Myocyte (in vitro differentiated cells): ENCODE measurements around the gene TPST1. TPM values are rescaled to one million over a fixed set of nuclear protein-coding genes. Genes with fewer than 3 reads are reported as not detected.
"Not testable (repeated sequence)": the region's sequence is repeated elsewhere in the genome, so short reads cannot be mapped to it uniquely, and the experiment has no call there.

ENCODE experiments used
- DNase-seq: peaks from one replicate; pipeline ENCODE4 v3.0.0-alpha.2; 2012; ENCODE audit warnings: low read depth
- total RNA-seq: library from RNA; depleted of rRNA; stranded (reverse); fragments of >200 nt; gene quantifications from 2 replicates; pipeline ENCODE4 v1.2.3, GENCODE V29; 2014

TPST1 gene
- total RNA-seq, 1 donor from 2014 or later, result 48.2 TPM

DNA sequence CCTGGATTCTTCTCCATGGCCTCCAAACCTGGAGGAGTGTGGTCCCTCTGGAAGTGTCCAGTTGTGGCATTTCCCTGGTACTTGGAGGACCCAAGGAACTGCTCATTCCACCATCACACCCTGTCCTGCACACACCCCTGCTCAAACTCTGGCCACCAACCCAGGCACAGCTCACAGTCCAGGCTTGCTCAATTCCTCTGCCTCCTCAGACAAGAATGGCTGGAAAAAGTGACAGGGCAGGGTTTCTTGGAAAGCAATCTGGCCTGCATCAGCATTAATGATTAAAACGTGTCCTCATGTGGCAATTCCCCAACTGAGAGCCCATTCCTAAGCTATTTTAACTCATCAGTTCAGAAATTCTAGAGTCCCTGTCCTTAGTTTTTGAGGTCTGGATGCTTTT lies 17.2 kb upstream of the TPST1 start:
- no peak for DNase-seq

GRCh38 chr7:66188645-66189044 lies 16.5 kb upstream of the TPST1 start:
- DNase-seq, result no peak

DNA sequence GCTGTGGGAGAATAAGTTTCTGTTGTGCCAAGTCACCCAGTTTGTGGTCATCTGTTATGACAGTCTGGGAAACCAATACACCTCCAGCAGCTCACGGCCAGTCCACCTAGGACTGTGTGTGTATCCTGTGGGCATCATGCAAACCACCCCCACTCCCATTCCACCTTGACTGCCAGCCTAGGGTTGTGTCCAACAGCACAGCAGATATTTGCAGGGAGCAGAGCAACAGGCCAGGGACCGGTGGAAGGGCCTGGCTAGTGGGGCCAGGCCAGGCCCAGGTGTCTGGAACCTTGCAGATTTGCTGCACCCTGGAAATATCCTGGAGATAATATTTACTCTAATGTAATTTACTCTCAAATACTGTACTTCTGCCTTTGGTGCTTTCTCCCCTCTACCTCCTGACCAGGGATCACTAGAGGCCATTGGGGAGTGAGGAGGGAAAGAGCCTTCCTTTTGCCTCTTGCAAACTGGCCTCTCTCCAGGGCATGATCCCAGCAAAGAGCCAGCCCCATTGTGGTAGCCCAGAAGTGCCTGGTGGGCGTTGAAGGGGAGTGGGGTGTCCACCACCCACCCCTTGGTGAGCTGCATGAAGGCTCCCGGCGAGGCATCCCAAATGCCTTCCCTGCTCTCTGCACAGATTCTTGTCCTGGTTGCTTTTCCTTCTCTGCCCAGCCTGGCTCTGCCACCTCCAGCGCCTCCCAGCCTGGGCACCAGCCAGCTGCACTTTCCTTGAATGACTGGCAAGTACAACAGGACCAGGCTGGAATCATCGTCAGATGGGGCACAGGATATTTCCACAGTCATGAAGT lies 15.2 kb upstream of the TPST1 start:
- no peak for DNase-seq

GRCh38 chr7:66190504-66190857 lies 14.7 kb upstream of the TPST1 start:
- DNase-seq, result no peak

- DNase-seq, result no peak
Measured at GRCh38 chr7:66193146-66193725, 11.9 kb upstream of the TPST1 start.

GRCh38 chr7:66198469-66198868 lies 6.7 kb upstream of the TPST1 start:
- no peak for DNase-seq

GRCh38 chr7:66198956-66199355 lies 6.2 kb upstream of the TPST1 start:
- DNase-seq, result no peak

DNA sequence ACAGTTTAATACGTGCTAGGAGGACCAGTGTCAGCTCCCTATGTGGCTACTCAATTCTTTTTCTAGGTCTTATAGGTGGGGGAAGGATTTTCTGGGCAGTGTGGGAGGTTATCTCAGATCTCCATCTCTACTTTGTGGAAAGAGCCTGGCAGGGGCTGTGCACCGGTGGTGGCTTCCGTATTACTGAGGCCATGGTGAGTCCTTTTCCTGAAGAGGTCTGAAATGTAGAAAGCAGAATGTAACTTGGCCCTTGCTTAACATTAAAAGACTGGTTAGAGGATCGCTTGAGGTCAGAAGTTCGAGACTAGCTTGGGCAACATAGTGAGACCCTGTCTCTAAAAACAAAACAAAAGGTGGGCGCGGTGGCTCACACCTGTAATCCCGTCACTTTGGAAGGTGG lies 2.7 kb upstream of the TPST1 start:
- DNase-seq, result no peak

GRCh38 chr7:66205741-66206090 lies 582 bp downstream of the TPST1 start:
- no peak for DNase-seq

DNA sequence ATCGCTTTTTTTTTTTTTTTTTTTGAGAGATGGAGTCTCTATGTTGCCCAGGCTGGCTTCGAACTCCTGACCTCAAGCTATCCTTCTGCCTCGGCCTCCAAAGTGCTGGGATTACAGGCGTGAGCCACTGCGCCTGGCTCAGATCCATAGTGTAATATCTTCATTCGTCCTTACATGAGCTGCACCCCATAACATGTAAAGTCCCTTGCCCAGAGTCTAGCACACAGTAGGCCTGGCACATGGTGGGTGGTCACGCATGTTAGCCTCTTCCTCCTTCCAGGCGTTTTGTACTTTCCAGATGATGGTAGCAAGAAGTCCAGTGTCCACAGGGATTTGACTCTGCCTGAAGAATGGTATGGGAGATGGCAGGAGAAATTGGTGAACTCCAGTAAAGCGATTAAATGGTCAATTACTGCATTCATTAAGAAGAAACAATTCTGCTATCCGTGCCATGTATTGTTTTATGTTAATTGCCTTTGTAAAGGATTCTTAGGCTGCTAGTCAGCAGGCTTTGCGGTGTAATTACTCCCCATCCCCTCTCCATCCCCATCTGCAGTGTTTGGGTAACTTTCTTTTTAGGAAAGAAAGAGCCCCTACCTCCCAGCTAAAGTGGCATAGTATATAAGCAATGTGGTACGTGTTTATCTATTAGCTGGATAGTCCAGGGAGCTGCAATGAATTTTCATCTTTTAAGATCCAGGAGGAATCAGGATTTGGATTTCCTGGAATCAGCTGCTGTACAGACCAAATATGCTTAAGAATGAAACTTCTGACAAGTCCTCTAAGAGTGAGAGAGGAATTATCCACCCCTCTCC lies 1.2 kb downstream of the TPST1 start:
- DNase-seq, result no peak

GRCh38 chr7:66206934-66207240 lies 1.8 kb downstream of the TPST1 start:
- no peak for DNase-seq

DNA sequence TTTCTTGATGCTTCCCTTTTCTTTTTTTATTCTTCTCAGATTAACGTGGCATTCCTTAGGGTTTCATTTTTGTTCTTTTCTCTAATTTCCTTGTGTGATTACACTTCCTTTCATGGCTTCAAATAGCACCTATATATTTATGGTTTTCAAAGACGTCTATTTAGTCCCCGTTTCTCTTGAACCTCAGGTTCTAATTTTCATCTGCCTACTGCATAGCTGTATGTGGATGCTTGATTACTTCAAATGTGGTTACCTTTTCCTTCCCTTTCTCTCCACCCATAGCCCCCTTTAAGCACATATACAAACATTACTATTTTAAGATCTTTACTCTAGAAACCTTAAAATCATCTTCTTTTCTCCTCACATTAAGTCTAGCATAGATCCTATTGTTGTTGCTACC lies 2.4 kb downstream of the TPST1 start:
- no peak for DNase-seq

GRCh38 chr7:66211429-66211828 lies 6.3 kb downstream of the TPST1 start:
- DNase-seq, result peak; percentile 57

GRCh38 chr7:66213637-66214036 lies 8.5 kb downstream of the TPST1 start:
- DNase-seq, result peak; percentile 35

- no peak for DNase-seq
Measured at GRCh38 chr7:66216687-66217086, 11.6 kb downstream of the TPST1 start.

- DNase-seq, result no peak
Measured at GRCh38 chr7:66219805-66220204, 14.7 kb downstream of the TPST1 start.

- no peak for DNase-seq
Measured at GRCh38 chr7:66221442-66221841, 16.3 kb downstream of the TPST1 start.

DNA sequence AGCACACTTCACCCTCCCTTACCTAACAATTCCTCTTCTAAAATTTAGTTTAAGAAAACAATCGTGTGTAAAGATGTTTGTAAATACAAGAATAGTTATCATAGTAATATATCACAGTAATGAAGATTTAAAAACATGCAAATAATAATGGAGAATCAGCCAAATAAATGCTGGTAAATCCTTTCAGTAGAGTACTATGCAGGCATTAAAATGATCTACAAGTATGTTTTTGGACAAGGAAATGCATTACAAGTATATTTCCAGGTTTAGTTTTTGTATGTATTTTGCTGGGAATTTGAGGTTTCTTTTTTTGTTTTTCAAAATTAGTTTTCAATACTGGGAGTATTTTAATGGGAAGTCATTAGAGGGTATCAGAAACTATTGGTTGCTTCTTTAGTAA lies 22.7 kb downstream of the TPST1 start:
- DNase-seq, result no peak

DNA sequence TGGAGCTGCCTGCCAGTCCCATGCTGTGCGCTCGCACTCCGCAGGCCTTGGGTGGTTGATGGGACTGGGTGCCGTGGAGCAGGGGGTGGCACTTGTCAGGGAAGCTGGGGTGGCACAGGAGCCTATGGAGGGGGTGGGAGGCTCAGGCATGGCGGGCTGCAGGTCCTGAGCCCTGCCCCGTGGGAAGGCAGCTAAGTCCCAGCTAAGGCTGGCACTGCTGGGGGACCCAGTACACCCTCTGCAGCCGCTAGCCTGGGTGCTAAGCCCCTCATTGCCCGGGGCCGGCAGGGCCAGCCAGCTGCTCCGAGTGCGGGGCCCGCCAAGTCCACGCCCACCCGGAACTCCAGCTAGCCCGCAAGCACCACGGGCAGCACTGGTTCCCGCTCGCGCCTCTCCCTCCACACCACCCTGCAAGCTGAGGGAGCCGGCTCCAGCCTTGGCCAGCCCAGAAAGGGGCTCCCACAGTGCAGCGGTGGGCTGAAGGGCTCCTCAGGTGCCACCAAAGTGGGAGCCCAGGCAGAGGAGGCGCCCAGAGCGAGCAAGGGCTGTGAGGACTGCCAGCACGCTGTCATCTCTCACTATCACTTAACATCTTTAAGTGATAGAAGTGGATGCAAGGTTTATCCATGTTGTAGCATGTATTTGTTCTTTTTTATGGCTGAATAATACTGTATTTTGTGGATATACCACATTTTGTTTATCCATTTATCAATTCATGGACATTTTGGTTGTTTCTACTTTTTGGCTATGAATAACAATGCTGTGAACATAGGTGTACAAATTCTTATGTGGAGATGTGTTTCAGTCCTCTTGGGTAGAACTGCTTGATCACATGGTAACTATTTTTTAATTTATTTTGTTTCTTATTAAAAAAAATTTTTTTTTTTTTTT lies 26.4 kb downstream of the TPST1 start:
- DNase-seq, result not testable (repeated sequence)

- DNase-seq, result no peak
Measured at GRCh38 chr7:66233638-66234037, 28.5 kb downstream of the TPST1 start.

- no peak for DNase-seq
Measured at GRCh38 chr7:66236713-66237303, 31.7 kb downstream of the TPST1 start.
